PFSK-1 (cell line): Measurements from ENCODE around the gene SKAP1.

Source experiments
- FOXP2 ChIP-seq: optimal IDR thresholded peaks from 2 replicates; pipeline ENCODE3; 2011; ENCODE audit warnings: borderline replicate concordance, control low read depth, inconsistent platforms; ENCODE audit not compliant: insufficient read depth; ENCODE audit errors: extremely low read length, extremely low read depth
- POLR2AphosphoS5 ChIP-seq: IDR thresholded peaks from 2 replicates; pipeline ENCODE4 v1.6.1; 2012; ENCODE audit warnings: low read depth, mild to moderate bottlenecking, control low read depth, low read length, moderate library complexity
- TAF1 ChIP-seq: IDR thresholded peaks from 2 replicates; pipeline ENCODE4 v1.6.1; 2012; ENCODE audit warnings: low read length, control low read depth, borderline replicate concordance; ENCODE audit not compliant: insufficient read depth
- TF ChIP-seq, protein P1 (sequence below), 2 experiments: IDR thresholded peaks; 2 replicates each; pipeline versions ENCODE4 v1.6.1 to v1.8.0; 2011 to 2012; ENCODE audit warnings: low read depth in 2 of 2, low read length in 2 of 2, control low read depth in 1 of 2, inconsistent platforms in 1 of 2, mild to moderate bottlenecking in 1 of 2, moderate library complexity in 1 of 2; ENCODE audit not compliant: insufficient read depth in 1 of 2

GRCh38 chr17:48180842-48181629 is 249.0 kb downstream of the SKAP1 start:
- TF ChIP-seq, protein P1, sequence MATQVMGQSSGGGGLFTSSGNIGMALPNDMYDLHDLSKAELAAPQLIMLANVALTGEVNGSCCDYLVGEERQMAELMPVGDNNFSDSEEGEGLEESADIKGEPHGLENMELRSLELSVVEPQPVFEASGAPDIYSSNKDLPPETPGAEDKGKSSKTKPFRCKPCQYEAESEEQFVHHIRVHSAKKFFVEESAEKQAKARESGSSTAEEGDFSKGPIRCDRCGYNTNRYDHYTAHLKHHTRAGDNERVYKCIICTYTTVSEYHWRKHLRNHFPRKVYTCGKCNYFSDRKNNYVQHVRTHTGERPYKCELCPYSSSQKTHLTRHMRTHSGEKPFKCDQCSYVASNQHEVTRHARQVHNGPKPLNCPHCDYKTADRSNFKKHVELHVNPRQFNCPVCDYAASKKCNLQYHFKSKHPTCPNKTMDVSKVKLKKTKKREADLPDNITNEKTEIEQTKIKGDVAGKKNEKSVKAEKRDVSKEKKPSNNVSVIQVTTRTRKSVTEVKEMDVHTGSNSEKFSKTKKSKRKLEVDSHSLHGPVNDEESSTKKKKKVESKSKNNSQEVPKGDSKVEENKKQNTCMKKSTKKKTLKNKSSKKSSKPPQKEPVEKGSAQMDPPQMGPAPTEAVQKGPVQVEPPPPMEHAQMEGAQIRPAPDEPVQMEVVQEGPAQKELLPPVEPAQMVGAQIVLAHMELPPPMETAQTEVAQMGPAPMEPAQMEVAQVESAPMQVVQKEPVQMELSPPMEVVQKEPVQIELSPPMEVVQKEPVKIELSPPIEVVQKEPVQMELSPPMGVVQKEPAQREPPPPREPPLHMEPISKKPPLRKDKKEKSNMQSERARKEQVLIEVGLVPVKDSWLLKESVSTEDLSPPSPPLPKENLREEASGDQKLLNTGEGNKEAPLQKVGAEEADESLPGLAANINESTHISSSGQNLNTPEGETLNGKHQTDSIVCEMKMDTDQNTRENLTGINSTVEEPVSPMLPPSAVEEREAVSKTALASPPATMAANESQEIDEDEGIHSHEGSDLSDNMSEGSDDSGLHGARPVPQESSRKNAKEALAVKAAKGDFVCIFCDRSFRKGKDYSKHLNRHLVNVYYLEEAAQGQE (IDR thresholded peaks at IDR 0.05; ENCODE audit: insufficient read depth in 1 of 2, low read depth in 2 of 2, low read length in 2 of 2), result no peak
- TF ChIP-seq POLR2AphosphoS5 (no peak), FOXP2 (no peak), TAF1 (no peak)
